Skeletal muscle tissue (tissue), 4 donors: Measurements from ENCODE around the gene ADCYAP1. TPM values are rescaled to one million over a fixed set of nuclear protein-coding genes. Genes with fewer than 3 reads are reported as not detected.

ENCODE experiments used
- H3K27ac ChIP-seq: one replicate; pipeline ENCODE4 v1.7.0; 2013; ENCODE audit warnings: mild to moderate bottlenecking, low read depth, low read length, inconsistent platforms
- H3K27me3 ChIP-seq, 3 donors: one replicate each; pipeline ENCODE4 v1.7.0; 2013; ENCODE audit warnings: low read length in 3 of 3; ENCODE audit not compliant: control insufficient read depth in 3 of 3, insufficient read depth in 3 of 3
- H3K36me3 ChIP-seq, 3 donors: one replicate each; pipeline ENCODE4 v1.7.0; 2013; ENCODE audit warnings: low read length in 3 of 3; ENCODE audit not compliant: control insufficient read depth in 3 of 3, insufficient read depth in 3 of 3
- H3K4me1 ChIP-seq, 3 donors: one replicate each; pipeline ENCODE4 v1.7.0; 2013; ENCODE audit warnings: low read length in 3 of 3, mild to moderate bottlenecking in 3 of 3; ENCODE audit not compliant: control insufficient read depth in 3 of 3, insufficient read depth in 3 of 3
- H3K4me3 ChIP-seq, 3 donors: one replicate each; pipeline ENCODE4 v1.7.0; 2013; ENCODE audit warnings: low read length in 3 of 3
- H3K9ac ChIP-seq, 3 donors: one replicate each; pipeline ENCODE4 v1.7.0; 2013; ENCODE audit warnings: low read length in 3 of 3, mild to moderate bottlenecking in 3 of 3, moderate library complexity in 2 of 3, low read depth in 1 of 3
- H3K9me3 ChIP-seq, 3 donors: one replicate each; pipeline ENCODE4 v1.7.0; 2013; ENCODE audit warnings: low read length in 3 of 3; ENCODE audit not compliant: control insufficient read depth in 3 of 3
- total RNA-seq: library from RNA; depleted of rRNA; stranded (reverse); fragments of >200 nt; gene quantifications from one replicate; pipeline ENCODE4 v1.2.3, GENCODE V29; 2014
- donor health status: Osteomylitis.

The ADCYAP1 gene
- total RNA-seq, 1 donor from 2014 or later: under 0.01 TPM

- peaks cover 0 to 4% (median 0%) of the 10 kb centered on the region in 3 donors for H3K27me3 ChIP-seq
- H3K36me3 ChIP-seq: no peaks in the 10 kb centered on the region
- H3K4me1 ChIP-seq: no peaks in the 10 kb centered on the region
- H3K27ac ChIP-seq: no peak overlapping the region
- no peak overlapping the region for H3K4me3 ChIP-seq
- H3K9me3 ChIP-seq: no peaks in the 10 kb centered on the region
- H3K9ac ChIP-seq: no peak overlapping the region
These were observed 28.4 kb downstream of the ADCYAP1 start for GRCh38 chr18:933082-933481.

- Histone ChIP-seq H3K9ac (no peak overlapping the region), H3K27ac (no peak overlapping the region), H3K4me1 (no peaks in the 10 kb centered on the region), H3K27me3 (peaks cover 0 to 4% (median 0%) of the 10 kb centered on the region in 3 donors), H3K36me3 (no peaks in the 10 kb centered on the region), H3K4me3 (no peak overlapping the region), H3K9me3 (no peaks in the 10 kb centered on the region)
These were observed 30.0 kb downstream of the ADCYAP1 start for GRCh38 chr18:934518-935133.

DNA sequence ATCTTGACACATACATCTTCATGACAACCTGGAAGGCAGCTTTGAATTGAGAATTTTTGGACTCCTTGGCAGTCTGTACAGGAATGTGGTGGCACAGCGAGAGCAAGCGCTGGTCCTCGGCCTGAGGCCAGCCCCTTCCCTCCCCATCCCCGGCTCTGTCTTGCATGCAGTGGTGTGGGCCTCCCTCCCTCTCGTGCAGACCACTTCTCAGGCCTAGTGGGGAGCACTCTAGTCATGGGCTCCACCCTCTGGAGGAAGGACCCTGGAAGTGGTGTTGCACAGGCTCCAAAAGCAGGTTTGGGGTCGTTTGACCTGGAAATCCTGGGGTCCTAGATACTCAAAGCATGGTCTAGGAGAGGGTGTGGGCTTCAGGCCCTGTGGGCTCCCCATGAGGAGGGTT, 32.3 kb downstream of the ADCYAP1 start:
- peaks cover 0 to 4% (median 0%) of the 10 kb centered on the region in 3 donors for H3K27me3 ChIP-seq
- H3K4me3 ChIP-seq: no peak overlapping the region
- no peaks in the 10 kb centered on the region for H3K36me3 ChIP-seq
- no peaks in the 10 kb centered on the region for H3K4me1 ChIP-seq
- no peaks in the 10 kb centered on the region for H3K9me3 ChIP-seq
- H3K9ac ChIP-seq: no peak overlapping the region
- no peak overlapping the region for H3K27ac ChIP-seq

GRCh38 chr18:939166-939565, 34.5 kb downstream of the ADCYAP1 start:
- Histone ChIP-seq H3K9me3 (no peaks in the 10 kb centered on the region), H3K9ac (no peak overlapping the region), H3K27ac (no peak overlapping the region), H3K27me3 (peaks cover 0 to 4% (median 0%) of the 10 kb centered on the region in 3 donors), H3K4me3 (no peak overlapping the region), H3K4me1 (no peaks in the 10 kb centered on the region), H3K36me3 (no peaks in the 10 kb centered on the region)

- Histone ChIP-seq H3K4me3 (no peak overlapping the region), H3K36me3 (no peaks in the 10 kb centered on the region), H3K27me3 (peaks cover 0 to 4% (median 0%) of the 10 kb centered on the region in 3 donors), H3K9me3 (no peaks in the 10 kb centered on the region), H3K9ac (no peak overlapping the region), H3K27ac (no peak overlapping the region), H3K4me1 (no peaks in the 10 kb centered on the region)
These were observed 35.3 kb downstream of the ADCYAP1 start for GRCh38 chr18:939958-940357.

DNA sequence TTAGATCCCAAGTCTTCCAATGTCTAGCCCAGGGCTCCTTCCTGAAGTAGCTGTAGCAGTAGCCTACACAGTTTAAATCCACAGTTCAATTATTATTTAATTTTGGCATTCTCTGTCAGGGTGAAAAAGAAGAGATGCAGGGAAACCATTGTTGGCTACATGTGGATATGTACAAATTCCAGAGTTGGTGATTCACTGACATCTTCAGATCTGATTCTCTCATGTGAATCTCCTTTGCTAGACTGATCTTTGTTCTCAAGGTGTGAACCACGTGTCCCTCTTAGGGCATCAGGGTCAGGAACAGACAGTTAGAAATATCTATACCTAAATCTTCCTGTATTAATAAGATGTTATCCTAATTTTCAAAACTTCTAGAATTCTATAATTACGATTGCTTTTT, 36.7 kb downstream of the ADCYAP1 start:
- H3K36me3 ChIP-seq: no peaks in the 10 kb centered on the region
- H3K9me3 ChIP-seq: no peaks in the 10 kb centered on the region
- H3K4me3 ChIP-seq: no peak overlapping the region

GRCh38 chr18:944440-944839, 39.8 kb downstream of the ADCYAP1 start:
- H3K4me1 ChIP-seq: no peaks in the 10 kb centered on the region
- H3K36me3 ChIP-seq: no peaks in the 10 kb centered on the region
- H3K4me3 ChIP-seq: no peak overlapping the region
- no peaks in the 10 kb centered on the region for H3K9me3 ChIP-seq
- H3K9ac ChIP-seq: no peak overlapping the region
- H3K27me3 ChIP-seq: no peaks in the 10 kb centered on the region
- H3K27ac ChIP-seq: no peak overlapping the region

More for the DNA sequence above, 36.7 kb downstream of the ADCYAP1 start:
- Histone ChIP-seq H3K27me3 (no peaks in the 10 kb centered on the region), H3K4me1 (no peaks in the 10 kb centered on the region), H3K27ac (no peak overlapping the region), H3K9ac (no peak overlapping the region)

DNA sequence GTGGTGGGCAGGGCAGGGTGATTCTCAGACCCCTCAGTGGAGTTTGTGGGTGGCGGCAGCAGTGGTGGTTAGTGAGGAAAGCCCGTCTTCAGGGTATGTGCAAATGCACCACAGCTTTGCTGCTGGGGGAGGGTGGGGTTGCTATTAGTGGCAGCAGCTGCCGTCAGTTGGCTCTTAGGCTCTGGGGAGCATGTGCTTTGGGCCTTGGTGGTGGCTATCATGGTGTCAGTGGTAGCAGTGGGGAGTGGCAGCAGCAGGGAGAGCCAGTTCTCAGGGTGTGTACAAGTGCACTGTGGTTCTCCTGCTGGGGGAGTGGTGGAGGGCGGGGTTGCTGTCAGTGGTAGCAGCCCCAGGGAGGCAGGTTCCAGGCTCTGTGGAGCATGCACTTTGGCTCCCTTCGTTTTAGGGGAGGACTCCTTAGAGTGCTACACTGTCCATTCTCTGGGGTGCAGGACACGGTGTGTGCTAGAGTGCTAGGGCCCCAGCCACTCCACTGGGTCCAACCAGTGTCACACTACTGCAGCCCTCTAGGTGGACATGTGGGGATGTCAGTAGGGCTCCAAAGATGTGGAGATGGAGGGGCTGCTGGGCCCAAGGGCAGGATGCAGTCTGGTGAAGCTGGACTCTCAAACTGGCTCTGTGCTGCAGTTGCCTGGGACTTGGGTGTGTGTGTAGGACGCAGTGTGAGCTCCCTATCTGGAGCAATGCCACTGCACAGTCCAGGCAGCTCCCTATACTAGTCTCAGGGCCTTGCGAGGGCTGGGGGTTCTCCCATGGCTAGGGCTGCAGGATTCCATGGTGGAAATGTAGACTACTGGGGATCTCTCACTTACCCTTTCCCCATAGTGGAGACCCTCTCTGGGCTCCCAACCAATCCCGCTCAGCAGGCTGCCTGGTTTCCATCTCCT, 45.3 kb downstream of the ADCYAP1 start:
- no peaks in the 10 kb centered on the region for H3K27me3 ChIP-seq

DNA sequence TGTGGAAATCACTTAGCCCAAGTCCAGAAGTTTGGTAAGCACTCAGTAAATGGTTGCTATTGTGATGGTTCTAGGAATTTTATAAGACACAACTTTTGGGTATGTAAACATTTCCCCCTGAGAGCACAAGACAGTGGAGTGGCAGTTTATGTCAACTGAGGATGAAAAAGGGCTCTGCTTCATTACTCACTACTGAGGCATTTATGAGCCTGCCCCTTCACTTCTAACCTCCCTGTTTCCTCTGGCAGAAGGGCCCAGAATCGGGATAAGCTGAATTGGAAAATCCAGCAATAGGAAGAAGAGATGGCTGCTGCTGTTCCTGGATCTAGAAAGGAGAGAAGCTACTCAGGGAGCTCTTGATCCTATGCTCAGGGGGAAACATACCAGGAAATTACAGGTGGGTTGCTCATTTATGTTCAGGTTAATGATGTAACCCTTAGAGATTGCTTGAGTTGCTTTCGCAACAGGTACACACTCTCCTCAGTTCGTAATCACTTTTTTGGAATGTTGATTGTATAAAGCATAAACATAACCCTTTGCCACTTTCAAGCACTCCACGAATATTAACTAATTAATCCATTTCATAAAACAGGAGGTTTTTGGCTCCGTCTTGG, 46.3 kb downstream of the ADCYAP1 start:
- H3K9ac ChIP-seq: no peak overlapping the region
- H3K27ac ChIP-seq: no peak overlapping the region
- no peaks in the 10 kb centered on the region for H3K27me3 ChIP-seq
- no peaks in the 10 kb centered on the region for H3K9me3 ChIP-seq
- no peaks in the 10 kb centered on the region for H3K36me3 ChIP-seq
- no peak overlapping the region for H3K4me3 ChIP-seq
- no peaks in the 10 kb centered on the region for H3K4me1 ChIP-seq

More for the DNA sequence above, 45.3 kb downstream of the ADCYAP1 start:
- Histone ChIP-seq H3K27ac (no peak overlapping the region), H3K9ac (no peak overlapping the region), H3K4me3 (no peak overlapping the region), H3K36me3 (no peaks in the 10 kb centered on the region), H3K4me1 (no peaks in the 10 kb centered on the region), H3K9me3 (no peaks in the 10 kb centered on the region)
